SK-N-MC (cell line): ENCODE data around the gene HS2ST1.

Experiments
- EZH2 ChIP-seq: fragments of 200-600 bp; sonication (generic); IDR thresholded peaks from one replicate; pipeline ENCODE4 v1.6.1; 2017; ENCODE audit warnings: antibody characterized with exemption
- POLR2AphosphoS5 ChIP-seq: IDR thresholded peaks from 2 replicates; pipeline ENCODE4 v1.6.1; 2012; ENCODE audit warnings: mild to moderate bottlenecking, low read depth, low read length, borderline replicate concordance

GRCh38 chr1:86942743-86943142, 28.3 kb downstream of the HS2ST1 start:
- TF ChIP-seq POLR2AphosphoS5 (no peak), EZH2 (no peak)
